Left lung (tissue), 10 donors: Measurements from ENCODE around the gene AMBN. TPM values are rescaled to one million over a fixed set of nuclear protein-coding genes. Genes with fewer than 3 reads are reported as not detected.
A peak's percentile ranks its signal among the peaks of the same experiment; 100 is the strongest.
"Not testable (repeated sequence)": the region's sequence is repeated elsewhere in the genome, so short reads cannot be mapped to it uniquely, and the experiment has no call there.

Experiments used
- ATAC-seq: fragments of 200-7000 bp; cut with Tn5 transposase; one replicate; pipeline ENCODE4 v1.9.1; 2020; ENCODE audit warnings: moderate library complexity
- DNase-seq, 4 donors: peaks; one replicate each; pipeline ENCODE4 v3.0.0-alpha.2; 2013 to 2020
- H3K27ac ChIP-seq, 2 donors: fragments of 200-600 bp; sonication (generic) in 1 of 2; one replicate each; pipeline versions ENCODE4 v1.5.0 to v1.8.0; 2020 to 2021
- H3K27me3 ChIP-seq, 2 donors: fragments of 200-600 bp; sonication (generic) in 1 of 2; one replicate each; pipeline versions ENCODE4 v1.5.0 to v1.8.0; 2020 to 2021
- H3K36me3 ChIP-seq, 2 donors: fragments of 200-600 bp; sonication (generic) in 1 of 2; one replicate each; pipeline versions ENCODE4 v1.5.0 to v1.8.0; 2020 to 2021
- H3K4me1 ChIP-seq, 2 donors: fragments of 200-600 bp; one replicate each; pipeline ENCODE4 v1.8.0; 2021
- H3K4me3 ChIP-seq, 2 donors: fragments of 200-600 bp; sonication (generic) in 1 of 2; one replicate each; pipeline versions ENCODE4 v1.5.0 to v1.8.0; 2020 to 2021; ENCODE audit warnings: mild to moderate bottlenecking in 1 of 2
- H3K9me3 ChIP-seq, 2 donors: fragments of 200-600 bp; sonication (generic) in 1 of 2; one replicate each; pipeline versions ENCODE4 v1.5.0 to v1.8.0; 2020 to 2021
- CTCF ChIP-seq, 2 donors: fragments of 200-600 bp; sonication (generic) in 1 of 2; IDR thresholded peaks; one replicate each; pipeline versions ENCODE4 v1.5.0 to v1.8.0; 2021; ENCODE audit warnings: antibody characterized with exemption in 2 of 2
- intact Hi-C, 2 donors: fragments of 100-400 bp; cut with DNase I; formaldehyde crosslinking; loops; one replicate each; pipeline versions ENCODE4 v1.11.2 to v1.14.2; 2022
- polyA plus RNA-seq, 6 donors: library from polyadenylated mRNA; unstranded; fragments of 120-200 nt; gene quantifications; one replicate each; pipeline ENCODE4 v1.2.1, GENCODE V29; 2013; ENCODE audit not compliant: insufficient read length in 6 of 6
- total RNA-seq, 2 donors: library from RNA; stranded (reverse); fragmentation: NEBNext Ultra II Directional; extraction: Animal tissue kit (Norgen Biotek cat#: 25700); gene quantifications; one replicate each; pipeline ENCODE4 v1.2.1, GENCODE V29; 2021
- donor health status: DM: no; HTN: yes; CAD: no.
- donor health status: DM: no; HTN: no; CAD: no.

AMBN gene
- total and polyA plus RNA-seq, 8 donors: not detected

- Histone ChIP-seq H3K4me1 (no peaks in the 10 kb centered on the region), H3K27ac (no peak overlapping the region)
- intact Hi-C loops: no loop called here
These were observed 48.1 kb downstream of the AMBN start for GRCh38 chr4:70640192-70640591.

GRCh38 chr4:70650741-70651140, 58.7 kb downstream of the AMBN start:
- DNase-seq, ATAC-seq, H3K27me3 ChIP-seq, H3K4me1 ChIP-seq, H3K27ac ChIP-seq, H3K36me3 ChIP-seq, H3K4me3 ChIP-seq, H3K9me3 ChIP-seq, intact Hi-C loops: not testable (repeated sequence)

More at GRCh38 chr4:70640192-70640591, 48.1 kb downstream of the AMBN start:
- TF ChIP-seq CTCF (IDR thresholded peaks at IDR 0.05): no peak
- Histone ChIP-seq H3K9me3 (no peaks in the 10 kb centered on the region), H3K27me3 (no peaks in the 10 kb centered on the region), H3K4me3 (no peak overlapping the region), H3K36me3 (no peaks in the 10 kb centered on the region)
- DNase-seq (no peak), ATAC-seq (no peak)

- no peaks in the 10 kb centered on the region for H3K4me1 ChIP-seq
- intact Hi-C loops: no loop called here
- no peak overlapping the region for H3K27ac ChIP-seq
- ATAC-seq: peak; percentile 84
- H3K4me3 ChIP-seq: no peak overlapping the region
- H3K27me3 ChIP-seq: no peaks in the 10 kb centered on the region
- DNase-seq: peak in 2 of 4 donors; percentile 26 to 36
- H3K36me3 ChIP-seq: no peaks in the 10 kb centered on the region
- no peaks in the 10 kb centered on the region for H3K9me3 ChIP-seq
- peak; percentile 42 to 45 for TF ChIP-seq CTCF (IDR thresholded peaks at IDR 0.05)
These were observed 59.9 kb downstream of the AMBN start for GRCh38 chr4:70651864-70652506.

GRCh38 chr4:70654605-70655011, 62.6 kb downstream of the AMBN start:
- intact Hi-C loops: no loop called here
- peaks cover 0 to 7% of the 10 kb centered on the region in 2 donors for H3K4me1 ChIP-seq
- no peak overlapping the region for H3K4me3 ChIP-seq
- no peak overlapping the region for H3K27ac ChIP-seq
- ATAC-seq (no peak), DNase-seq (no peak)
- TF ChIP-seq CTCF (IDR thresholded peaks at IDR 0.05): no peak
- no peaks in the 10 kb centered on the region for H3K27me3 ChIP-seq
- no peaks in the 10 kb centered on the region for H3K36me3 ChIP-seq
- H3K9me3 ChIP-seq: no peaks in the 10 kb centered on the region

Other genes with a start within 250 kb of the AMBN start
- gene SMR3A, start 231.5 kb upstream of the AMBN start, total RNA-seq: not detected
- not detected for gene SMR3A, start 231.5 kb upstream of the AMBN start, polyA plus RNA-seq
- gene SMR3B, start 209.1 kb upstream of the AMBN start, total RNA-seq: not detected
- gene SMR3B, start 209.1 kb upstream of the AMBN start, polyA plus RNA-seq: not detected
- gene OPRPN, start 194.3 kb upstream of the AMBN start, total RNA-seq: not detected
- gene OPRPN, start 194.3 kb upstream of the AMBN start, polyA plus RNA-seq: not detected
- gene MUC7, start 120.1 kb upstream of the AMBN start, total RNA-seq: not detected
- gene MUC7, start 120.1 kb upstream of the AMBN start, polyA plus RNA-seq: not detected
- gene AMTN, start 73.7 kb upstream of the AMBN start, total RNA-seq: 1 to 10 TPM in 1 of 2 donors, not detected in 1; 3.3 TPM
- under 1 TPM in 2 of 6 donors, not detected in 4; 0.35 to 0.52 TPM for gene AMTN, start 73.7 kb upstream of the AMBN start, polyA plus RNA-seq
- gene ENAM, start 36.5 kb downstream of the AMBN start, total RNA-seq: under 1 TPM; 0.24 to 0.73 TPM
- gene ENAM, start 36.5 kb downstream of the AMBN start, polyA plus RNA-seq: under 1 TPM; 0.14 to 0.84 (median 0.42) TPM
- gene JCHAIN, start 74.3 kb downstream of the AMBN start, total RNA-seq: 100 to 1,000 TPM in 1 of 2 donors, 10 to 100 TPM in 1; 92.6 to 184 TPM
- gene JCHAIN, start 74.3 kb downstream of the AMBN start, polyA plus RNA-seq: 1 to 10 TPM; 1.5 to 2.6 (median 2.2) TPM
- gene UTP3, start 96.3 kb downstream of the AMBN start, total RNA-seq: 10 to 100 TPM; 21.5 to 28.0 TPM
- gene UTP3, start 96.3 kb downstream of the AMBN start, polyA plus RNA-seq: 10 to 100 TPM; 30.4 to 36.6 (median 34.6) TPM
- 10 to 100 TPM; 59.9 to 65.5 TPM for gene RUFY3, start 129.7 kb downstream of the AMBN start, total RNA-seq
- 100 to 1,000 TPM; 121 to 158 (median 149) TPM for gene RUFY3, start 129.7 kb downstream of the AMBN start, polyA plus RNA-seq
- 10 to 100 TPM; 60.3 to 74.5 TPM for gene GRSF1, start 247.6 kb downstream of the AMBN start, total RNA-seq
- gene GRSF1, start 247.6 kb downstream of the AMBN start, polyA plus RNA-seq: 100 to 1,000 TPM; 126 to 143 (median 131) TPM